K562 (cell line): ENCODE measurements around the gene ABHD16A. TPM values are rescaled to one million over a fixed set of nuclear protein-coding genes. Genes with fewer than 3 reads are reported as not detected.
A peak's percentile ranks its signal among the peaks of the same experiment; 100 is the strongest.

Source experiments
- BRF2 ChIP-seq: IDR thresholded peaks from 3 replicates; pipeline ENCODE4 v1.6.1; 2011; ENCODE audit warnings: borderline replicate concordance, mild to moderate bottlenecking; ENCODE audit not compliant: insufficient read length, insufficient read depth
- CHD2 ChIP-seq: IDR thresholded peaks from 2 replicates; pipeline ENCODE4 v1.6.1; 2011; ENCODE audit warnings: low read depth, low read length
- E2F3 ChIP-seq: fragments of 250-450 bp; sonication (Bioruptor Pico); IDR thresholded peaks from 2 replicates; pipeline ENCODE4 v1.4.0; 2020; ENCODE audit warnings: mild to moderate bottlenecking
- FOXA1 ChIP-seq: fragments of 450-650 bp; IDR thresholded peaks from 2 replicates; pipeline ENCODE4 v1.6.1; 2016; ENCODE audit warnings: mild to moderate bottlenecking, borderline replicate concordance
- HMGN3 ChIP-seq: IDR thresholded peaks from 2 replicates; pipeline ENCODE4 v1.6.1; 2011; ENCODE audit warnings: borderline replicate concordance, low read depth, mild to moderate bottlenecking, mixed read lengths, low read length; ENCODE audit not compliant: insufficient read length; ENCODE audit errors: extremely low read depth
- MAX ChIP-seq: sonication (generic); formaldehyde crosslinking; IDR thresholded peaks from 2 replicates; pipeline ENCODE4 v1.9.0; 2022; ENCODE audit warnings: mild to moderate bottlenecking, missing genetic modification reagents
- NFIX ChIP-seq: fragments of 250-450 bp; sonication (Bioruptor Pico); IDR thresholded peaks from 2 replicates; pipeline ENCODE4 v1.4.0; 2020; ENCODE audit warnings: low read depth, mild to moderate bottlenecking, moderate library complexity
- PHF21A ChIP-seq: fragments of 450-650 bp; IDR thresholded peaks from 2 replicates; pipeline ENCODE4 v1.6.1; 2017; ENCODE audit warnings: low read depth, borderline replicate concordance
- POLR2B ChIP-seq: fragments of 450-650 bp; IDR thresholded peaks from 2 replicates; pipeline ENCODE4 v1.6.1; 2018; ENCODE audit warnings: low read depth; ENCODE audit not compliant: partially characterized antibody
- POLR2G ChIP-seq: fragments of 200-400 bp; formaldehyde crosslinking; IDR thresholded peaks from 2 replicates; pipeline ENCODE4 v1.6.1; 2017; ENCODE audit warnings: low read depth, mild to moderate bottlenecking, antibody characterized with exemption, low read length, moderate library complexity
- PRMT5 ChIP-seq: sonication (generic); formaldehyde crosslinking; IDR thresholded peaks from 2 replicates; pipeline ENCODE4 v1.5.0; 2020; ENCODE audit warnings: missing genetic modification reagents
- PURB ChIP-seq: sonication (generic); formaldehyde crosslinking; IDR thresholded peaks from 2 replicates; pipeline ENCODE4 v1.9.0; 2021; ENCODE audit warnings: low read depth, mild to moderate bottlenecking, missing genetic modification reagents
- RB1 ChIP-seq: fragments of 450-650 bp; IDR thresholded peaks from 2 replicates; pipeline ENCODE4 v1.6.1; 2017; ENCODE audit warnings: low read depth, mild to moderate bottlenecking
- SAFB ChIP-seq: fragments of 200-400 bp; formaldehyde crosslinking; IDR thresholded peaks from 2 replicates; pipeline ENCODE4 v1.6.1; 2017; ENCODE audit warnings: low read depth, low read length, borderline replicate concordance
- SMARCC2 ChIP-seq: fragments of 450-650 bp; IDR thresholded peaks from 2 replicates; pipeline ENCODE4 v1.6.1; 2017; ENCODE audit warnings: antibody characterized with exemption, moderate library complexity, mild to moderate bottlenecking, low read depth
- SREBF2 ChIP-seq: sonication (generic); formaldehyde crosslinking; IDR thresholded peaks from 2 replicates; pipeline ENCODE4 v1.4.0; 2020; ENCODE audit warnings: mild to moderate bottlenecking, missing genetic modification reagents
- STAG1 ChIP-seq: sonication (generic); formaldehyde crosslinking; IDR thresholded peaks from 2 replicates; pipeline ENCODE4 v1.5.0; 2020; ENCODE audit warnings: missing genetic modification reagents, borderline replicate concordance
- YBX1 ChIP-seq: fragments of 450-650 bp; IDR thresholded peaks from 2 replicates; pipeline ENCODE4 v1.7.1; 2016; ENCODE audit warnings: mild to moderate bottlenecking
- ZFX ChIP-seq: sonication (generic); formaldehyde crosslinking; IDR thresholded peaks from 2 replicates; pipeline ENCODE4 v1.8.0; 2022; ENCODE audit warnings: mild to moderate bottlenecking, missing genetic modification reagents, moderate library complexity
- ZNF318 ChIP-seq, 2 experiments: fragments of 450-650 bp; IDR thresholded peaks; 2 replicates each; pipeline ENCODE4 v1.6.1; 2016; ENCODE audit warnings: mild to moderate bottlenecking in 2 of 2, borderline replicate concordance in 1 of 2, low read depth in 1 of 2, moderate library complexity in 1 of 2
- ZNF436 ChIP-seq: fragments of 250-450, 450-650 bp; sonication (Bioruptor Pico); formaldehyde crosslinking; IDR thresholded peaks from 2 replicates; pipeline ENCODE4 v1.7.0; 2020; ENCODE audit warnings: mild to moderate bottlenecking
- polyA plus RNA-seq, 8 experiments: library from polyadenylated mRNA; depleted of rRNA in 4 of 8; stranded (reverse) in 5 of 8; unstranded in 3 of 8; fragments of >200 nt; fragmentation: Nextera tagmentation in 2 of 8; fragmentation: Illumina TruSeq in 1 of 8; extraction: Ambion mirVana in 2 of 8; extraction: Trizol in 1 of 8; gene quantifications; 2 replicates each; pipeline versions ENCODE4 v1.2.1 to v1.2.3, GENCODE V29; 2011 to 2014; ENCODE audit warnings: inconsistent platforms in 1 of 8, missing spikeins in 1 of 8
- total RNA-seq, 7 experiments: library from RNA; depleted of rRNA in 6 of 7; stranded (reverse); fragments of >200 nt in 6 of 7; fragmentation: Illumina TruSeq in 2 of 7; extraction: Trizol in 2 of 7; gene quantifications; 2 replicates each; pipeline versions ENCODE4 v1.2.1 to v1.2.3, GENCODE V29; 2011 to 2021; ENCODE audit warnings: low replicate concordance in 1 of 7

The ABHD16A gene
- total and polyA plus RNA-seq, 9 of the 15 experiments (the other 6 are each of a cell fraction or from before 2014, with no cell fraction given): 25.8 to 120 (median 81.6) TPM

GRCh38 chr6:31734821-31735406 lies 31.8 kb upstream of the ABHD16A start (continued):
- no peak for TF ChIP-seq ZNF318 (IDR thresholded peaks at IDR 0.05; ENCODE audit: borderline replicate concordance in 1 of 2, low read depth in 1 of 2)
- no peak for TF ChIP-seq PHF21A
- no peak for TF ChIP-seq YBX1
- TF ChIP-seq ZNF436 (CRISPR knock-in tag): no peak
- TF ChIP-seq CHD2: peak; percentile 68
- TF ChIP-seq PRMT5 (CRISPR knock-in tag): no peak
- TF ChIP-seq POLR2B: peak; percentile 83
- no peak for TF ChIP-seq STAG1 (CRISPR knock-in tag)
- no peak for TF ChIP-seq BRF2
- TF ChIP-seq HMGN3: no peak
- TF ChIP-seq SAFB: no peak
- no peak; the same call in 1 of the 2 replicates for TF ChIP-seq E2F3
- no peak for TF ChIP-seq SREBF2 (CRISPR knock-in tag)
- no peak for TF ChIP-seq NFIX
- TF ChIP-seq PURB (CRISPR knock-in tag): no peak
- peak; percentile 77 for TF ChIP-seq POLR2G
- peak; percentile 86 for TF ChIP-seq SMARCC2
- TF ChIP-seq FOXA1: no peak
- no peak for TF ChIP-seq ZFX (CRISPR knock-in tag)
- TF ChIP-seq RB1: no peak
- TF ChIP-seq MAX (CRISPR knock-in tag): peak; percentile 59
